Measurements from ENCODE around the gene FAM184A. TPM values are rescaled to one million over a fixed set of nuclear protein-coding genes. Genes with fewer than 3 reads are reported as not detected.

The FAM184A gene
- total and polyA plus RNA-seq, 2 donors from 2014 or later, result 3.4 to 9.0 TPM

- Histone ChIP-seq H3K9me3 (ENCODE audit: control insufficient read depth in 2 of 3, insufficient read depth in 1 of 3, low read length in 3 of 3) (no peaks in the 10 kb centered on the region), H3K36me3 (ENCODE audit: control insufficient read depth in 2 of 3, insufficient read depth in 3 of 3, low read length in 3 of 3) (no peaks in the 10 kb centered on the region), H3K27ac (ENCODE audit: low read depth in 2 of 2, low read length in 2 of 2) (no peak overlapping the region), H3K27me3 (ENCODE audit: control insufficient read depth, insufficient read depth, low read length) (no peaks in the 10 kb centered on the region), H3K9ac (ENCODE audit: low read length in 3 of 3) (no peak overlapping the region), H3K4me1 (ENCODE audit: control insufficient read depth in 2 of 3, insufficient read depth in 2 of 3, low read depth in 1 of 3, low read length in 3 of 3) (no peaks in the 10 kb centered on the region), H3K4me3 (ENCODE audit: low read length in 3 of 3) (no peak overlapping the region)
- intact Hi-C loops (cut with DNase I), result no loop called here
- TF ChIP-seq, protein P1, sequence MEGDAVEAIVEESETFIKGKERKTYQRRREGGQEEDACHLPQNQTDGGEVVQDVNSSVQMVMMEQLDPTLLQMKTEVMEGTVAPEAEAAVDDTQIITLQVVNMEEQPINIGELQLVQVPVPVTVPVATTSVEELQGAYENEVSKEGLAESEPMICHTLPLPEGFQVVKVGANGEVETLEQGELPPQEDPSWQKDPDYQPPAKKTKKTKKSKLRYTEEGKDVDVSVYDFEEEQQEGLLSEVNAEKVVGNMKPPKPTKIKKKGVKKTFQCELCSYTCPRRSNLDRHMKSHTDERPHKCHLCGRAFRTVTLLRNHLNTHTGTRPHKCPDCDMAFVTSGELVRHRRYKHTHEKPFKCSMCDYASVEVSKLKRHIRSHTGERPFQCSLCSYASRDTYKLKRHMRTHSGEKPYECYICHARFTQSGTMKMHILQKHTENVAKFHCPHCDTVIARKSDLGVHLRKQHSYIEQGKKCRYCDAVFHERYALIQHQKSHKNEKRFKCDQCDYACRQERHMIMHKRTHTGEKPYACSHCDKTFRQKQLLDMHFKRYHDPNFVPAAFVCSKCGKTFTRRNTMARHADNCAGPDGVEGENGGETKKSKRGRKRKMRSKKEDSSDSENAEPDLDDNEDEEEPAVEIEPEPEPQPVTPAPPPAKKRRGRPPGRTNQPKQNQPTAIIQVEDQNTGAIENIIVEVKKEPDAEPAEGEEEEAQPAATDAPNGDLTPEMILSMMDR (IDR thresholded peaks at IDR 0.05; ENCODE audit: borderline replicate concordance, extremely low read depth, insufficient read depth), result no peak
- no peak for FAIRE-seq
- DNase-seq, result no peak
Measured at GRCh38 chr6:119052987-119053386, 25.5 kb downstream of the FAM184A start.

- Histone ChIP-seq H3K4me1 (ENCODE audit: control insufficient read depth in 2 of 3, insufficient read depth in 2 of 3, low read depth in 1 of 3, low read length in 3 of 3) (no peaks in the 10 kb centered on the region), H3K27me3 (ENCODE audit: control insufficient read depth, insufficient read depth, low read length) (no peaks in the 10 kb centered on the region), H3K27ac (ENCODE audit: low read depth in 2 of 2, low read length in 2 of 2) (no peak overlapping the region), H3K4me3 (ENCODE audit: low read length in 3 of 3) (no peak overlapping the region), H3K9ac (ENCODE audit: low read length in 3 of 3) (no peak overlapping the region), H3K9me3 (ENCODE audit: control insufficient read depth in 2 of 3, insufficient read depth in 1 of 3, low read length in 3 of 3) (no peaks in the 10 kb centered on the region), H3K36me3 (ENCODE audit: control insufficient read depth in 2 of 3, insufficient read depth in 3 of 3, low read length in 3 of 3) (no peaks in the 10 kb centered on the region)
- TF ChIP-seq, protein P1 (IDR thresholded peaks at IDR 0.05; ENCODE audit: borderline replicate concordance, extremely low read depth, insufficient read depth), result no peak
- DNase-seq (no peak), FAIRE-seq (no peak)
- intact Hi-C loops (cut with DNase I), result no loop called here
Measured at GRCh38 chr6:119052292-119052889, 26.1 kb downstream of the FAM184A start.

DNA sequence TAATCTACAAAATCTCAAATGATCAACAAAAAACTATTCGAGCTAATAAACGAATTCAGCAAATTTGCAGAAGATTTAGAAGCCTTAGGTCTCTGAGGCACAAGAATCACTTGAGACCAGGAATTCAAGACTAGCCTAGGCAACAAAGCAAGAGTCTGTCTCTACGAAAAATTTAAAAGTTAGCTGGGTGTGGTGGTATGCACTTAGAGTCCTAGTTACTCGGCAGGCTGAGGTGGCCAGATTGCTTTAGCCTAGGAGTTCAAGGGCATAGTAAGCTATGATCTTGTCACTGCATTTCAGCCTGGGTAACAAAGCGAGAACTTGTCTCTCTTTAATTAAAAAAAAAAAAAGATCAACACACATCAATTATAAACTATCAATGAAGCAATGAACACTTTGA is 34.2 kb downstream of the FAM184A start:
- Histone ChIP-seq H3K4me1 (ENCODE audit: control insufficient read depth in 2 of 3, insufficient read depth in 2 of 3, low read depth in 1 of 3, low read length in 3 of 3) (peaks cover 0 to 7% (median 0%) of the 10 kb centered on the region in 3 donors), H3K4me3 (ENCODE audit: low read length in 3 of 3) (no peak overlapping the region), H3K27me3 (ENCODE audit: control insufficient read depth, insufficient read depth, low read length) (no peaks in the 10 kb centered on the region), H3K9ac (ENCODE audit: low read length in 3 of 3) (no peak overlapping the region), H3K9me3 (ENCODE audit: control insufficient read depth in 2 of 3, insufficient read depth in 1 of 3, low read length in 3 of 3) (no peaks in the 10 kb centered on the region), H3K27ac (ENCODE audit: low read depth in 2 of 2, low read length in 2 of 2) (no peak overlapping the region), H3K36me3 (ENCODE audit: control insufficient read depth in 2 of 3, insufficient read depth in 3 of 3, low read length in 3 of 3) (no peaks in the 10 kb centered on the region)
- FAIRE-seq (no peak), DNase-seq (no peak)
- TF ChIP-seq, protein P1 (IDR thresholded peaks at IDR 0.05; ENCODE audit: borderline replicate concordance, extremely low read depth, insufficient read depth), result no peak
- intact Hi-C loops (cut with DNase I), result no loop called here

DNA sequence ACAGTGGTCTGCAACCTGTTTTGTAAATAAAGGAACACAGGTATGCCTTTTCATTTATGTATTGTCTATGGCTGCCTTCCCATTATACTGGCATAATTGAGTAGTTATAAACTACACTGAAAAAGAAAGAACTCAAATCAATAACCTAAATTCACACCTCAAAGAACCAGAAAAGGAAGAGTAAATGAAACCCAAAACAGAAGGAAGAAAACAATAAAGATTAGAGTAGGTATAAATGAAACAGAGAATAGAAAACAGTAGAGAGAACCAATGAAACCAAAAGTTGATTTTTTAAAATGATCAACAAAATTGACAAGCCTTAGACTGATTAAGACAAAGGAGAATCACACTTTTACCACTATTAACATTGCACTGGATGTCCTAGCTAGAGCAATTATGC is 34.7 kb downstream of the FAM184A start:
- no peak overlapping the region for H3K4me3 ChIP-seq (ENCODE audit: low read length in 3 of 3)
- DNase-seq (no peak), FAIRE-seq (no peak)

More for the DNA sequence above, 34.7 kb downstream of the FAM184A start:
- H3K36me3 ChIP-seq (ENCODE audit: control insufficient read depth in 2 of 3, insufficient read depth in 3 of 3, low read length in 3 of 3), result no peaks in the 10 kb centered on the region
- no peaks in the 10 kb centered on the region for H3K27me3 ChIP-seq (ENCODE audit: control insufficient read depth, insufficient read depth, low read length)
- TF ChIP-seq, protein P1 (IDR thresholded peaks at IDR 0.05; ENCODE audit: borderline replicate concordance, extremely low read depth, insufficient read depth), result no peak
- peaks cover 0 to 7% (median 0%) of the 10 kb centered on the region in 3 donors for H3K4me1 ChIP-seq (ENCODE audit: control insufficient read depth in 2 of 3, insufficient read depth in 2 of 3, low read depth in 1 of 3, low read length in 3 of 3)
- H3K9me3 ChIP-seq (ENCODE audit: control insufficient read depth in 2 of 3, insufficient read depth in 1 of 3, low read length in 3 of 3), result no peaks in the 10 kb centered on the region
- intact Hi-C loops (cut with DNase I), result no loop called here
- H3K9ac ChIP-seq (ENCODE audit: low read length in 3 of 3), result no peak overlapping the region
- H3K27ac ChIP-seq (ENCODE audit: low read depth in 2 of 2, low read length in 2 of 2), result peak overlapping the region in 1 of 2 donors; percentile 41

All from kidney (tissue), 14 donors.